ENCODE data around the gene MAD2L2.

- TF ChIP-seq CTCF (IDR thresholded peaks at IDR 0.05) (no peak), POLR2A (IDR thresholded peaks at IDR 0.05) (no peak)
Measured at GRCh38 chr1:11693024-11693590, 12.2 kb upstream of the MAD2L2 start.
